ENCODE measurements around the gene PLP1. TPM values are rescaled to one million over a fixed set of nuclear protein-coding genes. Genes with fewer than 3 reads are reported as not detected.

Gene PLP1
- total RNA-seq, 1 donor from 2014 or later: 0.32 TPM

DNA sequence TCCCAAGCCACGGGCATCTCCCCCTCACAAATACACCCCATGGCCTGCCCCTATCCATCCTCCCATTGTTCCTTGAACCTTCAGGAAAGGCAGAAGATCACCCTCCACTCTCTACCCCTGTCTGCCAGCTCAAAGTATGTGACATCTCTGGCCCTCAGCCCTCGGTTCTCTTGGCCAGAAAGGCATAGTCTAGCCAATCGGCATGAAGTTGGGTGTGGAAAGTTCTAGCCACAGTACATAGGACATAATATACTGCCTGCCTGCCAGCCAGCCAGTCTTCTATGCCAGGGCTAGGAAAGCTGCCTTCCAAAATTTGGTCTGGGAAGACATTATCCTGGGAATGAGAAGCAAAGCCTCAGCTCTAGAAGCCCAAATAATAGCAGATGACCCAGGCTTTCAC is 3.2 kb upstream of the PLP1 start:
- no peaks in the 10 kb centered on the region for H3K9me3 Mint-ChIP-seq (ENCODE audit: unreplicated experiment)

DNA sequence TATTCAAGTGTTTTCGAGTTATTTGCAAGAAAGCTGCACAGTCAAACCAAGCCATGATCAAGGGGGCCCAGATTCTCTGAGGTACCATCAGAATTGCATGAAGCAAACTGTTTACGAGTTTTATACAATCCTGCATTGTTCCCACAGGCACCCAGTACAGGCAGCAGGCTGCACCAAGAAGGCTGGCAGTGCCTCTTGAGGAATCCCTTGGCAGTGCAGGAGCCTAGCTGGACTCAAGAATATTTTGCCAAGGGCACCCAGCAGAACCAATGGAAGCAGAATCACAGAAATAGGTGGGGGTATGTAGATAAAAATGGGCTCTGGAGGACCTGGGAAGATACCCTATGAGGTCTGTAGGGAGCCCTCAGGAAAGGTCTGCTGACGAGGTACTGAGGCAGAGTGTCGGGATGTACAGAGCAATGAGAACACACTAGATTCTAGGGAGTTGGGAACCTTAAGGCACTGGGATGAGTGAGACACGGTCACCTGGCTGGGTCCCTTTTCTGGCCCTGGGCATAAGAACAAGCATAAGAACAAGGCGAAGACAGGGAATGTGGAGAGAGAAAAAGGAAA is 2.5 kb upstream of the PLP1 start:
- Mint-ChIP-seq H3K27ac (ENCODE audit: unreplicated experiment) (no peak overlapping the region), H3K27me3 (ENCODE audit: unreplicated experiment) (no peaks in the 10 kb centered on the region), H3K36me3 (ENCODE audit: unreplicated experiment) (no peaks in the 10 kb centered on the region), H3K9me3 (ENCODE audit: unreplicated experiment) (no peaks in the 10 kb centered on the region), H3K4me3 (ENCODE audit: unreplicated experiment) (no peak overlapping the region), H3K4me1 (ENCODE audit: unreplicated experiment) (no peaks in the 10 kb centered on the region)
- DNase-seq (ENCODE audit: extremely low spot score, unreplicated experiment): no peak
- TF ChIP-seq, protein P1, sequence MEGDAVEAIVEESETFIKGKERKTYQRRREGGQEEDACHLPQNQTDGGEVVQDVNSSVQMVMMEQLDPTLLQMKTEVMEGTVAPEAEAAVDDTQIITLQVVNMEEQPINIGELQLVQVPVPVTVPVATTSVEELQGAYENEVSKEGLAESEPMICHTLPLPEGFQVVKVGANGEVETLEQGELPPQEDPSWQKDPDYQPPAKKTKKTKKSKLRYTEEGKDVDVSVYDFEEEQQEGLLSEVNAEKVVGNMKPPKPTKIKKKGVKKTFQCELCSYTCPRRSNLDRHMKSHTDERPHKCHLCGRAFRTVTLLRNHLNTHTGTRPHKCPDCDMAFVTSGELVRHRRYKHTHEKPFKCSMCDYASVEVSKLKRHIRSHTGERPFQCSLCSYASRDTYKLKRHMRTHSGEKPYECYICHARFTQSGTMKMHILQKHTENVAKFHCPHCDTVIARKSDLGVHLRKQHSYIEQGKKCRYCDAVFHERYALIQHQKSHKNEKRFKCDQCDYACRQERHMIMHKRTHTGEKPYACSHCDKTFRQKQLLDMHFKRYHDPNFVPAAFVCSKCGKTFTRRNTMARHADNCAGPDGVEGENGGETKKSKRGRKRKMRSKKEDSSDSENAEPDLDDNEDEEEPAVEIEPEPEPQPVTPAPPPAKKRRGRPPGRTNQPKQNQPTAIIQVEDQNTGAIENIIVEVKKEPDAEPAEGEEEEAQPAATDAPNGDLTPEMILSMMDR (IDR thresholded peaks at IDR 0.05): peak; percentile 56

More for the DNA sequence above, 3.2 kb upstream of the PLP1 start:
- no peak overlapping the region for H3K4me3 Mint-ChIP-seq (ENCODE audit: unreplicated experiment)
- H3K36me3 Mint-ChIP-seq (ENCODE audit: unreplicated experiment): no peaks in the 10 kb centered on the region
- no peaks in the 10 kb centered on the region for H3K27me3 Mint-ChIP-seq (ENCODE audit: unreplicated experiment)
- H3K27ac Mint-ChIP-seq (ENCODE audit: unreplicated experiment): no peak overlapping the region
- H3K4me1 Mint-ChIP-seq (ENCODE audit: unreplicated experiment): no peaks in the 10 kb centered on the region
- TF ChIP-seq, protein P1 (IDR thresholded peaks at IDR 0.05): no peak
- DNase-seq (ENCODE audit: extremely low spot score, unreplicated experiment): no peak

DNA sequence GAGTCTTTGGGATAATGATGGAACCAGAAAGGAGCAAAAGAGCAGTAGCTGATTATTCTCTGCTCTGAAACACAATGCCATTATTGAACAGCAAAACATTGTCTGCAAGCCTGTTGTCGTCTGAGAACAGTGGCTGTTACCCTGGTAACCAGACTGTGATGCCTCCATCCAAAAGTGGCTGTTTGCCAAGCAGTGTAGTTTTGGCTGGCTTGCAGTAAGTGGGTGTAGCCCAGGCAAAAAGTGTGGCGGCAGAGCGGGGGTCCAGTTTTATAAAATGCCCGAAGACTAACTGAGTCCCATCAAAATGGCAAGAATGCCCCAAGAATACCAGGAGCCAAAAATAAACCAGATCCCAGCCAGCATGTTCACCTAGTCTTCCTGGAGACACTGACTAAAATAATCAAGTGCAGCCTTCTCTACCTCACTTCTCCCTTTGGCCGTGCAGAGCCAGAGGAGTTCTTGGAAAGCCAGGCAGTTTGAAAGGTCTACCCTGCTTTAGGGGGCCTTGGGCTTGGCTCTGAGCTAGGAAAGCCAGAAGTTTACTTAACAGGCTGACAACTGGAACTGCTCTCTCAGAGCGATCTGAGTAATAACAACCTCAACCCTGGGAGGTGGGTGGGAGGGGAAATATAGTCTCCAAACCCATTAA is 2.6 kb downstream of the PLP1 start:
- H3K4me1 Mint-ChIP-seq (ENCODE audit: unreplicated experiment): no peaks in the 10 kb centered on the region
- no peaks in the 10 kb centered on the region for H3K27me3 Mint-ChIP-seq (ENCODE audit: unreplicated experiment)
- TF ChIP-seq, protein P1 (IDR thresholded peaks at IDR 0.05): no peak
- no peaks in the 10 kb centered on the region for H3K36me3 Mint-ChIP-seq (ENCODE audit: unreplicated experiment)
- no peak overlapping the region for H3K4me3 Mint-ChIP-seq (ENCODE audit: unreplicated experiment)
- H3K27ac Mint-ChIP-seq (ENCODE audit: unreplicated experiment): no peak overlapping the region
- no peaks in the 10 kb centered on the region for H3K9me3 Mint-ChIP-seq (ENCODE audit: unreplicated experiment)
- DNase-seq (ENCODE audit: extremely low spot score, unreplicated experiment): no peak

DNA sequence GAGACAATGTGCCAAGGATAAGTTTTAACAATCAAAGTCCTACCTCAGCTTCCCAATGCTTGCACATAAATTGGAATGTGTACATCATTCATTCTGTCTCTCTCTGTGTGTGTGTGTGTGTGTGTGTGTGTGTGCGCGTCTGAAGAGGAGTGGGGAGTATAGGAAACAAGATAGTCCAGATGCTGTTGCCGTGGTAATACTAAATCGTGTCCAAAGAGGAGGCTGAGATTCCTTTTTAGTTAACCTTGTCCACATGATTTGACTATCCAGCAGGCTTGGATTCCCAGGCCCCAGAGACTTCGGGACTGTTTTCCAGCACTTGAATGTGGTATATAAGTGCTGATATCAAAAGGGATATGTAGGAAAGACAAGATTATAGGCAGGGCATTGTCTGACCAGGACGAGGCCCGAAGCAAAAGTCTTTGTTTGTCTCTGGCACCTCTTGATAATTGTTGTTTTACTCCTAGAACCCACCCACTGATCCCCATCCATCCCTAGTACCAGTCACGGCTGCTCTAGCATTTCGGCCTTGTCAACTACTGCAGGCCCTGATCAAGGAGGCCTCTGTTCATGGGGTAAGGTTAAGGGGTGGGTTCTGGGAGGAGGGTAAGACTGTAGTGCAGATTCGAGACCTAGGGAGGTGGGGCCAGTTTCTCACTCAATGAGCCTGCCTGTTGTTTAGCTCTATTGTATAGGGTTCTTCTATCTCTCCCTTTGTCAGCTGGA is 3.9 kb downstream of the PLP1 start:
- peak; percentile 62 for DNase-seq (ENCODE audit: extremely low spot score, unreplicated experiment)
- Mint-ChIP-seq H3K36me3 (ENCODE audit: unreplicated experiment) (no peaks in the 10 kb centered on the region), H3K4me1 (ENCODE audit: unreplicated experiment) (no peaks in the 10 kb centered on the region), H3K27ac (ENCODE audit: unreplicated experiment) (no peak overlapping the region), H3K4me3 (ENCODE audit: unreplicated experiment) (no peak overlapping the region), H3K9me3 (ENCODE audit: unreplicated experiment) (no peaks in the 10 kb centered on the region), H3K27me3 (ENCODE audit: unreplicated experiment) (no peaks in the 10 kb centered on the region)
- TF ChIP-seq, protein P1 (IDR thresholded peaks at IDR 0.05): no peak

DNA sequence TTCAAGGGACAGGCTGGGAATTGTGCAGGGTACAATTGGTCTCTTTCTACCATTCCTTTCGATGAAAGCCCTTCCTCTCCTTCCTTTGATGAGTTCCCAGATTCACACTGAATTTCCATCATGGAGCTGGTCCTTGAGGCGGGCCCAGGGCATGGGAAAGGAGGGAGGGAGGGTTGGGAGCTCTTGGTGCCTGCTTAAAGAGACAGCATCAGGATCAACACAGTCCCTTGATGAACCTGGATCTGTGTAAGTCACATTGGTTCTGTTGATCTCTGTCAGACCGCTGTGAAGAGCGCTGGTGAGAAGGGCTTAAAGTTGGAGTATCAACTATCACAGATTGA is 4.4 kb downstream of the PLP1 start:
- DNase-seq (ENCODE audit: extremely low spot score, unreplicated experiment): no peak
- Mint-ChIP-seq H3K36me3 (ENCODE audit: unreplicated experiment) (no peaks in the 10 kb centered on the region), H3K4me1 (ENCODE audit: unreplicated experiment) (no peaks in the 10 kb centered on the region), H3K27ac (ENCODE audit: unreplicated experiment) (no peak overlapping the region), H3K27me3 (ENCODE audit: unreplicated experiment) (no peaks in the 10 kb centered on the region), H3K4me3 (ENCODE audit: unreplicated experiment) (no peak overlapping the region), H3K9me3 (ENCODE audit: unreplicated experiment) (no peaks in the 10 kb centered on the region)
- TF ChIP-seq, protein P1 (IDR thresholded peaks at IDR 0.05): no peak
